Panc1 (cell line): ENCODE data around the gene SORCS1.

Experiments used
- POLR2AphosphoS5 ChIP-seq: IDR thresholded peaks from 2 replicates; pipeline ENCODE4 v1.6.1; 2012; ENCODE audit warnings: mild to moderate bottlenecking, low read depth, low read length, moderate library complexity
- SIN3A ChIP-seq: IDR thresholded peaks from 2 replicates; pipeline ENCODE4 v1.6.1; 2012; ENCODE audit warnings: low read depth, mild to moderate bottlenecking, low read length, moderate library complexity, borderline replicate concordance; ENCODE audit not compliant: insufficient read depth
- TF ChIP-seq, protein P1 (sequence below): fragments of 450-650 bp; IDR thresholded peaks from 2 replicates; pipeline ENCODE4 v1.5.1; 2017; ENCODE audit warnings: mild to moderate bottlenecking

GRCh38 chr10:107081644-107082043, 82.9 kb downstream of the SORCS1 start:
- TF ChIP-seq, protein P1, sequence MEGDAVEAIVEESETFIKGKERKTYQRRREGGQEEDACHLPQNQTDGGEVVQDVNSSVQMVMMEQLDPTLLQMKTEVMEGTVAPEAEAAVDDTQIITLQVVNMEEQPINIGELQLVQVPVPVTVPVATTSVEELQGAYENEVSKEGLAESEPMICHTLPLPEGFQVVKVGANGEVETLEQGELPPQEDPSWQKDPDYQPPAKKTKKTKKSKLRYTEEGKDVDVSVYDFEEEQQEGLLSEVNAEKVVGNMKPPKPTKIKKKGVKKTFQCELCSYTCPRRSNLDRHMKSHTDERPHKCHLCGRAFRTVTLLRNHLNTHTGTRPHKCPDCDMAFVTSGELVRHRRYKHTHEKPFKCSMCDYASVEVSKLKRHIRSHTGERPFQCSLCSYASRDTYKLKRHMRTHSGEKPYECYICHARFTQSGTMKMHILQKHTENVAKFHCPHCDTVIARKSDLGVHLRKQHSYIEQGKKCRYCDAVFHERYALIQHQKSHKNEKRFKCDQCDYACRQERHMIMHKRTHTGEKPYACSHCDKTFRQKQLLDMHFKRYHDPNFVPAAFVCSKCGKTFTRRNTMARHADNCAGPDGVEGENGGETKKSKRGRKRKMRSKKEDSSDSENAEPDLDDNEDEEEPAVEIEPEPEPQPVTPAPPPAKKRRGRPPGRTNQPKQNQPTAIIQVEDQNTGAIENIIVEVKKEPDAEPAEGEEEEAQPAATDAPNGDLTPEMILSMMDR = no peak
- no peak for TF ChIP-seq SIN3A
- TF ChIP-seq POLR2AphosphoS5 = no peak
